Measurements from ENCODE around the gene DNAJA2.

- TF ChIP-seq CTCF (IDR thresholded peaks at IDR 0.05) (no peak), POLR2A (IDR thresholded peaks at IDR 0.05) (no peak)
These were observed 3.1 kb upstream of the DNAJA2 start for GRCh38 chr16:46976550-46976949.
